Measurements from ENCODE around the gene PPP4R3B.
"Not testable (repeated sequence)": the region's sequence is repeated elsewhere in the genome, so short reads cannot be mapped to it uniquely, and the experiment has no call there.

PPP4R3B gene

DNA sequence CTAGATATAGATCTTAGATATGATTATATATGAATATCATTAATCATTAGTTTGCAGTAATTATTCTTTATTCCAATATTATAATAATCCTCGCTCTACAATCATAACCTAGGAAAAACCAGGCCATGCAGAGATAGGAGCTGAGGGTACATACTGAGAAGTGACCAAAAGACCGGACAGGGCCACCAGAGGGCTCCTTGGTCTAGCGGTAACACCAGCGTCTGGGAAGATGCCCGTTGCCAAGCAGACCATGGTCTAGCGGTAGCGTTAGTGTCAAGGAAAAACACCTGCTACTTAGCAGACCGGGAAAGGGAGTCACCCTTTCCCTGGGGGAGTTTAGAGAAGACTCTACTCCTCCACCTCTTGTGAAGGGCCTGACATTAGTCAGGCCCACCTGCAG lies 48.4 kb downstream of the PPP4R3B start:
- not testable (repeated sequence) for ATAC-seq (replicated peaks); H3K27ac Mint-ChIP-seq
- H3K36me3 Mint-ChIP-seq = peaks cover 11 to 33% of the 10 kb centered on the region in 2 donors

GRCh38 chr2:55567298-55567697 lies 50.1 kb downstream of the PPP4R3B start:
- Mint-ChIP-seq H3K9me3 (peaks cover 0 to 2% of the 10 kb centered on the region in 2 donors), H3K27ac (peak overlapping the region; percentile 72), H3K4me3 (no peak overlapping the region), H3K27me3 (no peaks in the 10 kb centered on the region), H3K4me1 (no peaks in the 10 kb centered on the region), H3K36me3 (peaks cover 18 to 42% of the 10 kb centered on the region in 2 donors)
- ATAC-seq (replicated peaks) (no peak), DNase-seq (no peak)

More for the DNA sequence above, 48.4 kb downstream of the PPP4R3B start:
- not testable (repeated sequence) for H3K9me3 Mint-ChIP-seq, H3K4me3 Mint-ChIP-seq, H3K27me3 Mint-ChIP-seq, DNase-seq, H3K4me1 Mint-ChIP-seq

DNA sequence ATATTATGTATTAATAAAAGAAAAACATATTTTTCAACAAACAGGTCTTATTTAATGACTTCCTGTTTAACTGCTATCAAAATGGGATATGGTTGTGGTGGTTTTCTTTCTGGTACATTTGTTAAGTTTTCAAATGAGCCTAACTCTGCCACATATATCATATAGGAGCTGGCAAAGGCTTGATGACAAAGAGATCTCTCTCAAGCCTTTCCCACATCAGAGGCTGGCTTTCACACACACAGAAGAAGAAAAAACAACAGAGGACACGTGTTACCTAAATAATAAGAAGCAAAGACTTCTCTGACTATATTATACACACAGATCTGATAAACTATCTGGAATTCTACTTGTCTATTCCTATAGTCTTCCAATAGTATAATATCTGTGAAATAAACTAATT lies 51.8 kb downstream of the PPP4R3B start:
- no peaks in the 10 kb centered on the region for H3K4me1 Mint-ChIP-seq
- H3K4me3 Mint-ChIP-seq = no peak overlapping the region
- no peak for ATAC-seq (replicated peaks)
- no peaks in the 10 kb centered on the region for H3K27me3 Mint-ChIP-seq
- peaks cover 34 to 58% of the 10 kb centered on the region in 2 donors for H3K36me3 Mint-ChIP-seq
- peaks cover 7% of the 10 kb centered on the region in 2 donors for H3K9me3 Mint-ChIP-seq
- no peak for DNase-seq
- H3K27ac Mint-ChIP-seq = no peak overlapping the region

GRCh38 chr2:55560855-55561254 lies 56.6 kb downstream of the PPP4R3B start:
- H3K27ac Mint-ChIP-seq = no peak overlapping the region
- H3K27me3 Mint-ChIP-seq = no peaks in the 10 kb centered on the region
- H3K36me3 Mint-ChIP-seq = peaks cover 47 to 66% of the 10 kb centered on the region in 2 donors
- H3K4me1 Mint-ChIP-seq = no peaks in the 10 kb centered on the region
- no peak overlapping the region for H3K4me3 Mint-ChIP-seq
- no peak for ATAC-seq (replicated peaks)
- H3K9me3 Mint-ChIP-seq = peaks cover 7% of the 10 kb centered on the region in 2 donors
- no peak for DNase-seq

DNA sequence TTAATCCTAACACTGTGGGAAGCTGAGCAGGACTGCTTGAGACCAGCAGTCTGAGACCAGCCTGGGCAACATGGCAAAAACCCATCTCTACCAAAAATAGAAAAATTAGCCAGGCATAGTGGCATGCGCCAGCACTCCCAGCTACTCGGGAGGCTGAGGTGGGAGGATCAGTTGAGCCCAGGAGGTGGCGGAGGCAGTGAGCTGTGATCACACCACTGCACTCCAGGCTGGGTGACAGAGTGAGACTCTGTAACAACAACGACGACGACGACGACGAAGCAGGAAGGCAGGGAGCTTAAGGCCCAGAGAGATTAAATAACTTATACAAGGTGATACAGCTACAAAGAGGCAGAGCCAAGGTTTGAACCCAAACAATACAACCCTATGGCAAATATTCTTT lies 60.6 kb downstream of the PPP4R3B start:
- Mint-ChIP-seq H3K36me3 (peaks cover 41 to 52% of the 10 kb centered on the region in 2 donors), H3K27me3 (no peaks in the 10 kb centered on the region), H3K4me1 (peaks cover 0 to 3% of the 10 kb centered on the region in 2 donors), H3K9me3 (peaks cover 4 to 6% of the 10 kb centered on the region in 2 donors), H3K27ac (no peak overlapping the region), H3K4me3 (no peak overlapping the region)
- no peak for ATAC-seq (replicated peaks)
- DNase-seq = no peak

DNA sequence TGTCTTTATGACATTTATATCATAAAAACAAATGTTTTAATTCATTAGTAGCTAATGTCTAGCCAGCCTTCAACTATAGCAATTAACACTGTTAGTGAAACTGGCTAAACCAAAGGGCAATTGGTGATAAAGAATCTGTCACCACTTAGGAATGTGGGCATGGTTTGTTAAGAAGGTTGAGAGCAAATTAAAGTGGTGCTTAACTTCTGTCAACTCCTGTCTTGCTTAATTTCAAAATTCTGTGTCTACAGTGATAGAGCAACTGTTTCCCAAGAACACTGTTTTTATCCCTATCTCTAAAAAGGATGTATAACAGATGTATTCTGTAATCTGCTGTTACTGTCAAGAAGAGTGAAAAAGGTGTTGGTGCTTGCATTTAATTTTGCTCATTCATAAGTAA lies 61.4 kb downstream of the PPP4R3B start:
- H3K27ac Mint-ChIP-seq = no peak overlapping the region
- DNase-seq (no peak), ATAC-seq (replicated peaks) (no peak)
- peaks cover 32 to 44% of the 10 kb centered on the region in 2 donors for H3K36me3 Mint-ChIP-seq
- H3K27me3 Mint-ChIP-seq = no peaks in the 10 kb centered on the region
- H3K9me3 Mint-ChIP-seq = no peaks in the 10 kb centered on the region
- no peak overlapping the region for H3K4me3 Mint-ChIP-seq
- peaks cover 0 to 3% of the 10 kb centered on the region in 2 donors for H3K4me1 Mint-ChIP-seq

GRCh38 chr2:55553321-55553720 lies 64.1 kb downstream of the PPP4R3B start:
- ATAC-seq (replicated peaks) = no peak
- H3K4me1 Mint-ChIP-seq = peaks cover 0 to 3% of the 10 kb centered on the region in 2 donors
- H3K4me3 Mint-ChIP-seq = no peak overlapping the region
- H3K27ac Mint-ChIP-seq = no peak overlapping the region
- DNase-seq = no peak
- peaks cover 16 to 27% of the 10 kb centered on the region in 2 donors for H3K36me3 Mint-ChIP-seq
- no peaks in the 10 kb centered on the region for H3K27me3 Mint-ChIP-seq
- H3K9me3 Mint-ChIP-seq = no peaks in the 10 kb centered on the region

DNA sequence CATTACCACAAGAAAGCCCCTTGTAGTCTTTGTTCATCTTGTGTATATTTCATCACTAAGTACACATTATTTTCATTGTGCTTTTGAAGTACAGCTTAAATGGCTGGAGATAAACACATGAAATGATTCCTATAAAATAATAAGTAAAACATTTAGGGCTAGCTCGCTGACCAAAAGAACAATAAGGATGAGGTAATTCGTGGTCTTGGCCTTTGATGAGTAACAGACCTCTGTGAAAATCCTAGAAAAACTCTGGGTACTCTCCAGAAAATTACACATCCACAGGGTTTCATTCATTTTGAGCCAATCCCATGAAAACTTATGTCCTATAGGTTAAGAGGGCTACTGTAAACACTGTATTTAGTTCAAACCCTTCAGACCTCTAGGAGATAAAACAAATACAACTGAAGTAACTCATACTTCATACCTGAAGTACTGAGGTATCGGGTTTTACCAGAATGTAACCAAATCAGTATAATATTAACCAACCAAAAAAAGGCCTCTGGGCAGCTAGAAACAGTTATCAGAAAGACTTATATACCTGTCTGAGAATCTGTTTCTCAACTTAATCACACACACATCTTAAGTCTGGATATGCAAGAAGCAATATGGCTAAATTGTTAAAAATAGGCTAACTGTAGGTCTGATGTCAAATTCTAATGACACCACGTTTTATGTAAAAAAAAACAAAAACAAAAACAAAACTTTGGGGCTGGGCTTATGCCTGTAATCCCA lies 66.9 kb downstream of the PPP4R3B start:
- Mint-ChIP-seq H3K4me3 (no peak overlapping the region), H3K9me3 (no peaks in the 10 kb centered on the region), H3K27ac (no peak overlapping the region), H3K36me3 (peaks cover 15 to 24% of the 10 kb centered on the region in 2 donors), H3K4me1 (peaks cover 0 to 3% of the 10 kb centered on the region in 2 donors), H3K27me3 (no peaks in the 10 kb centered on the region)
- ATAC-seq (replicated peaks) (no peak), DNase-seq (no peak)

DNA sequence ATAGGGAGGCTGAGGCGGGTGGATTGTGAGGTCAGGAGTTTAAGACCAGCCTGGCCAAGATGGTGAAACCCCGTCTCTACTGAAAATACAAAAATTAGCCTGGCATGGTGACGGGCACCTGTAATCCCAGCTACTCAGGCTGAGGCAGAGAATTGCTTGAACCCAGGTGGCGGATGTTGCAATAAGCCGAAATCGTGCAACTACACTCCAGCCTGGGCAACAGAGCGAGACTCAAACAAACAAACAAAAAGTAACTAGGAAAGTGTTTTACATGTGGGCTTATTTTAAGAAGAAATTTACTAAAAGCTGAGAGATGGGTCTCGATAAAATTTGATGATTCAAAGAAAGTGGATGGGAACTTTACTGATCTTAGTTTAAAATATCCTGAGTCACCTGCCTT lies 69.7 kb downstream of the PPP4R3B start:
- not testable (repeated sequence) for H3K27ac Mint-ChIP-seq; H3K9me3 Mint-ChIP-seq; H3K27me3 Mint-ChIP-seq; H3K4me1 Mint-ChIP-seq; ATAC-seq (replicated peaks); DNase-seq; H3K4me3 Mint-ChIP-seq
- peaks cover 20 to 28% of the 10 kb centered on the region in 2 donors for H3K36me3 Mint-ChIP-seq

- no peak overlapping the region for H3K27ac Mint-ChIP-seq
- H3K36me3 Mint-ChIP-seq = peaks cover 20 to 26% of the 10 kb centered on the region in 2 donors
- ATAC-seq (replicated peaks) = no peak
- H3K27me3 Mint-ChIP-seq = no peaks in the 10 kb centered on the region
- no peak for DNase-seq
- H3K4me1 Mint-ChIP-seq = no peaks in the 10 kb centered on the region
- no peak overlapping the region for H3K4me3 Mint-ChIP-seq
- no peaks in the 10 kb centered on the region for H3K9me3 Mint-ChIP-seq
Measured at GRCh38 chr2:55547001-55547400, 70.4 kb downstream of the PPP4R3B start.

DNA sequence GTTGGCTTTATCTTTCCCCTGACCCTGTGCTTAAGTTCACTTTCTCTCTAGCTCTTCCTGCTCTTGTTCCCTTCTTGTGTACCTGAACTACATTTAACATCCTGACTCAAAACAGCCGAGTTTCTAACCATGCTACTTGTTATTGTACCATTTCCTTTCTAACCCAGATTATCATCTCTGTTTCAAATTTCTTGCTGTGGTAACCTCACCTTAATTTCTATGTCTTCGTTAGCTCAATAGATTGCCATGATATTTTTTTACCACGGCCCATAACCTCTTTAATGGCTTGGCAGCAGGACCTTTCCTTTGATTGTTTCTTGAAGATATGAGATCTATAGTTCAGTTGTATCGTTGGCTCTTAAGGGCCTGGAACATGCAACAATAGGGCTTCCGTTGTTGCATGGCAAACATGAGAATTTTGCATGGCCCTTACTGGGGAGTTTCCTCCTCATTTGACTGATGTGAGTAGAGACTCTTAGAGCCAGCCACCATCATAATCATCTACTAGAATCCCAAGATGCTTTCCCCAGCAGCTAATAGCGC lies 86.8 kb downstream of the PPP4R3B start:
- Mint-ChIP-seq H3K4me1 (no peaks in the 10 kb centered on the region), H3K9me3 (no peaks in the 10 kb centered on the region), H3K27me3 (no peaks in the 10 kb centered on the region), H3K4me3 (no peak overlapping the region), H3K27ac (no peak overlapping the region), H3K36me3 (peaks cover 27 to 39% of the 10 kb centered on the region in 2 donors)
- ATAC-seq (replicated peaks) (no peak), DNase-seq (no peak)

DNA sequence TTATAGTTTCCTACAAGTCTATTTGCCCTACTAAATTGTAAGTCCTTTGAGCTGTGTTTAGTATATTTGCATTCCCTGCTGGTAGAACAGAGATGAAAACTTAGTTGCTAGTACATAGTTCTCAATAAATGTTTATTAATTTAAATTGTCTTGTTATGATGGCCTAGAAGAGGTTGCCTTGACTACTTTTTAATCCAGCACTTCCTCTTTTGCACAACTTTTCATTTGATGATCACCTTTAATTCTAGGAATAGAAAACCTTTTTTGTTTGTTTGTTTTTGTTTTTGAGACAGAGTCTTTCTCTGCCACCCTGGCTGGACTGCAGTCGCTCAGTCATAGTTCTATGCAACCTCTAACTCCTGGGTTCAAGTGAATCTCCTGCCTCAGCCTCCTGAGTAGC lies 91.2 kb downstream of the PPP4R3B start:
- ATAC-seq (replicated peaks) (no peak), DNase-seq (no peak)
- H3K9me3 Mint-ChIP-seq = no peaks in the 10 kb centered on the region
- H3K4me1 Mint-ChIP-seq = no peaks in the 10 kb centered on the region
- no peak overlapping the region for H3K4me3 Mint-ChIP-seq
- H3K27ac Mint-ChIP-seq = no peak overlapping the region
- no peaks in the 10 kb centered on the region for H3K27me3 Mint-ChIP-seq
- peaks cover 22 to 34% of the 10 kb centered on the region in 2 donors for H3K36me3 Mint-ChIP-seq

- H3K36me3 Mint-ChIP-seq = peaks cover 14 to 25% of the 10 kb centered on the region in 2 donors
- peaks cover 5 to 10% of the 10 kb centered on the region in 2 donors for H3K4me1 Mint-ChIP-seq
- no peaks in the 10 kb centered on the region for H3K27me3 Mint-ChIP-seq
- no peaks in the 10 kb centered on the region for H3K9me3 Mint-ChIP-seq
- DNase-seq (no peak), ATAC-seq (replicated peaks) (no peak)
- no peak overlapping the region for H3K4me3 Mint-ChIP-seq
- no peak overlapping the region for H3K27ac Mint-ChIP-seq
Measured at GRCh38 chr2:55524884-55525437, 92.5 kb downstream of the PPP4R3B start.

DNA sequence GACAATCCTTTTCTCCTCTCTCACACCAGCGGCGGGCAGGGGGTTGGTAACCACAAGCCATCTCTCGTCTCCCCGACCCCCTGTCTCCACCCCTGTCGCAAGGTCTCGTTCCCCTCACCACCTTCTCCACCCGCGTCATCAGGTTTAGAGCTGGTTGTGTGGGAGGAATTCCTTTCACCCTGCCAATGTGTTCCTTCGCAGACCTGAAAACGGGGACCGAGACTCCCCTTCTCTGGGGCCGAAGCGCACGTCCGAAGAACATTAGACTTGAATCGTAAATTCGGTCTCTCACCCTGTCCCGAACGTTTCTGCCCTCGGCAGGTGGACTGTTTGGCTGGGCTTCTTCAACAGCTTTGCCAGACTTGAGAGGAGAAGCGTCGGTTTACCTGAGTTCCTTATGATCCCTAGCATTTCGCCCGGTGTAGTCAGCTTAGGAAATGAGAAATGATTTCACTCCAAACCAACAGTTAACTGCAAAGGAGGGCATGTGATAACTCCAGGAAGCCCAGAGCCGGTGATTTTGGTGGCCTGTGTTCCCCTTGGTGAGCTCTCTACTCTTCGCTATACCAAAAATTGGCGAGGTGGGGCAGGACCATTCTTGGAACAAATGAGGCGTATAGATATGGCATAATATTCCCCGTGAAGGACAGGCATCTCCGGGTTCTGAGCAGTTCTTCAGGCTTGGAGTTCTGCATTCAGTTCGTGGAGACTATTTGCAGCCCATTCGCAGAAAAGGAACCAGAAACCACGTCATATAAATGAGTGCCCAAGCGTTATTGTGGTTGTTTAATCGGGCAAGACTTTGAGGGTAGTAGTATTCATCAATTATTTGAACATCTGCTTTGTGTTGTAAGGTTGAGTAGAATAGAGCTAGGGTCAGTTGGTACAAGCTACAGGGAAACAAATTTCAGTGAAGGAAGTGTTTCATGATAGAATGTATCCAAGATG lies 97.2 kb downstream of the PPP4R3B start:
- ATAC-seq (replicated peaks) = peak; percentile 16 to 19
- DNase-seq = no peak
- Mint-ChIP-seq H3K4me1 (peaks cover 5 to 12% of the 10 kb centered on the region in 2 donors), H3K9me3 (no peaks in the 10 kb centered on the region), H3K4me3 (peak overlapping the region; percentile 95 to 97), H3K36me3 (peaks cover 3 to 6% of the 10 kb centered on the region in 2 donors), H3K27ac (peak overlapping the region; percentile 97), H3K27me3 (no peaks in the 10 kb centered on the region)

Measured in stimulated activated naive B cell treated with anti-CD40 and anti-IgM and Interleukin-4, amounts not matched to agents 10 μg/mL and 1 μg/mL and 100 μg/mL, for 72 hours (primary cell).